Testis (tissue), 2 donors: ENCODE measurements around the gene CPAMD8.

Experiments used
- CTCF ChIP-seq, 3 experiments: fragments of 450-650 bp in 2 of 3; fragments of 200-600 bp in 1 of 3; sonication (generic) in 1 of 3; IDR thresholded peaks; one replicate each; pipeline ENCODE4 v1.5.1; 2016 to 2019; ENCODE audit warnings: antibody characterized with exemption in 3 of 3, mild to moderate bottlenecking in 2 of 3, moderate library complexity in 1 of 3
- POLR2A ChIP-seq: fragments of 450-650 bp; IDR thresholded peaks from one replicate; pipeline ENCODE4 v1.6.1; 2017; ENCODE audit warnings: antibody characterized with exemption, mild to moderate bottlenecking, moderate library complexity

GRCh38 chr19:16927883-16928282, 98.7 kb downstream of the CPAMD8 start:
- no peak for TF ChIP-seq CTCF (IDR thresholded peaks at IDR 0.05)
- TF ChIP-seq POLR2A, result no peak
